ENCODE measurements around the gene ORMDL3.
"Not testable (repeated sequence)": the region's sequence is repeated elsewhere in the genome, so short reads cannot be mapped to it uniquely, and the experiment has no call there.

The ORMDL3 gene

GRCh38 chr17:39923836-39924690, 3.3 kb downstream of the ORMDL3 start:
- no peak for DNase-seq

- DNase-seq: no peak
Observed at GRCh38 chr17:39923230-39923629, 4.2 kb downstream of the ORMDL3 start.

GRCh38 chr17:39922006-39922405, 5.4 kb downstream of the ORMDL3 start:
- no peak for DNase-seq

GRCh38 chr17:39921323-39921722, 6.1 kb downstream of the ORMDL3 start:
- DNase-seq: no peak

- no peak for DNase-seq
Observed at GRCh38 chr17:39920218-39921210, 6.9 kb downstream of the ORMDL3 start.

GRCh38 chr17:39919087-39919683, 8.2 kb downstream of the ORMDL3 start:
- DNase-seq: no peak

- DNase-seq: no peak
Observed at GRCh38 chr17:39916918-39917317, 10.5 kb downstream of the ORMDL3 start.

GRCh38 chr17:39915559-39915958, 11.8 kb downstream of the ORMDL3 start:
- no peak for DNase-seq

GRCh38 chr17:39913989-39914388, 13.4 kb downstream of the ORMDL3 start:
- DNase-seq: no peak

- DNase-seq: no peak
Observed at GRCh38 chr17:39908789-39909352, 18.5 kb downstream of the ORMDL3 start.

GRCh38 chr17:39904990-39905288, 22.5 kb downstream of the ORMDL3 start:
- DNase-seq: no peak

GRCh38 chr17:39903158-39903884, 24.1 kb downstream of the ORMDL3 start:
- DNase-seq: no peak

- DNase-seq: not testable (repeated sequence)
Observed at GRCh38 chr17:39902027-39902426, 25.4 kb downstream of the ORMDL3 start.

- no peak for DNase-seq
Observed at GRCh38 chr17:39899215-39899614, 28.2 kb downstream of the ORMDL3 start.

GRCh38 chr17:39898088-39898487, 29.3 kb downstream of the ORMDL3 start:
- no peak for DNase-seq

- no peak for DNase-seq
Observed at GRCh38 chr17:39894681-39895376, 32.6 kb downstream of the ORMDL3 start.

GRCh38 chr17:39889200-39889599, 38.2 kb downstream of the ORMDL3 start:
- DNase-seq: no peak

GRCh38 chr17:39887078-39887477, 40.3 kb downstream of the ORMDL3 start:
- DNase-seq: no peak

- DNase-seq: not testable (repeated sequence)
Observed at GRCh38 chr17:39886102-39886501, 41.3 kb downstream of the ORMDL3 start.

- DNase-seq: peak; percentile 43
Observed at GRCh38 chr17:39872751-39873150, 54.6 kb downstream of the ORMDL3 start.

GRCh38 chr17:39871801-39872200, 55.6 kb downstream of the ORMDL3 start:
- DNase-seq: no peak
